Upper lobe of left lung (tissue), 4 donors: ENCODE measurements around the gene MRPL23.

Source experiments
- POLR2A ChIP-seq, 4 donors: fragments of 450-650 bp; IDR thresholded peaks; one replicate each; pipeline ENCODE4 v1.5.1; 2016 to 2017; ENCODE audit warnings: antibody characterized with exemption in 4 of 4, mild to moderate bottlenecking in 2 of 4
- POLR2AphosphoS5 ChIP-seq, 2 donors: sonication (generic); formaldehyde crosslinking; IDR thresholded peaks; one replicate each; pipeline ENCODE4 v1.5.1; 2017; ENCODE audit warnings: antibody characterized with exemption in 2 of 2
- TF ChIP-seq, protein P1 (sequence below), 6 experiments: fragments of 450-650 bp in 4 of 6; fragments of 200-600 bp in 2 of 6; sonication (generic) in 2 of 6; IDR thresholded peaks; one replicate each; pipeline ENCODE4 v1.5.1; 2016 to 2019; ENCODE audit warnings: antibody characterized with exemption in 6 of 6

DNA sequence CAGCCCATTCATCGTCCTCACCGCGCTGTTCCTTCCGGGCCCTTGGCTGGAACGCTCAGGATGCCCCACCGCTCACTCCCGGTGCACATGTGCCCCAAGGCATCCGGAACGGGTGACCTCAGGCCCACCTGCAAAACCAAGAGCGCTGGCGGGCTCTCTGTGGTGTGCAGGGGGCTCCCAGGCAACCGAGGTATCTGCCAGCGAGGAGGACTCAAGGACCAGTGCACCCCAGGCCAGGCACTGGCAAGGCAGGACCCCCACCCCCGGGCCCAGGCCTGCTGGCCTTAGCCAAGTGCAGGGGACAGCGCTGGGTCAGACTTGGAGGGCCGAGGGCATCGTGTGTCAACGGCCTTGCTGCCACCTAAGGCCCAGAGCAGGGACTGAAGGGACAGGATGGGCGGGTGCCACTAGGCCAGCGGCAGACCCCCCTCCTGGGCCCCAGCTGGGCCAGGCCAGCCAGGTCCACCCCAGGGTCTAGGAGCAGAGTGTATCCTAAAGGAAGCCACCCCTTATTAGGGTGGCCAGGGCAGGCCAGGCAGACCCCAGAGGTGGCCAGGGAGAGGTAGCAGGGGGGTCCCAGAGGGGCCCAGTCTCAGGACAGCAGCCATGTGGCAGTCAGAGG lies 19.2 kb upstream of the MRPL23 start:
- no peak for TF ChIP-seq POLR2AphosphoS5 (IDR thresholded peaks at IDR 0.05)
- TF ChIP-seq POLR2A (IDR thresholded peaks at IDR 0.05) = no peak
- TF ChIP-seq, protein P1, sequence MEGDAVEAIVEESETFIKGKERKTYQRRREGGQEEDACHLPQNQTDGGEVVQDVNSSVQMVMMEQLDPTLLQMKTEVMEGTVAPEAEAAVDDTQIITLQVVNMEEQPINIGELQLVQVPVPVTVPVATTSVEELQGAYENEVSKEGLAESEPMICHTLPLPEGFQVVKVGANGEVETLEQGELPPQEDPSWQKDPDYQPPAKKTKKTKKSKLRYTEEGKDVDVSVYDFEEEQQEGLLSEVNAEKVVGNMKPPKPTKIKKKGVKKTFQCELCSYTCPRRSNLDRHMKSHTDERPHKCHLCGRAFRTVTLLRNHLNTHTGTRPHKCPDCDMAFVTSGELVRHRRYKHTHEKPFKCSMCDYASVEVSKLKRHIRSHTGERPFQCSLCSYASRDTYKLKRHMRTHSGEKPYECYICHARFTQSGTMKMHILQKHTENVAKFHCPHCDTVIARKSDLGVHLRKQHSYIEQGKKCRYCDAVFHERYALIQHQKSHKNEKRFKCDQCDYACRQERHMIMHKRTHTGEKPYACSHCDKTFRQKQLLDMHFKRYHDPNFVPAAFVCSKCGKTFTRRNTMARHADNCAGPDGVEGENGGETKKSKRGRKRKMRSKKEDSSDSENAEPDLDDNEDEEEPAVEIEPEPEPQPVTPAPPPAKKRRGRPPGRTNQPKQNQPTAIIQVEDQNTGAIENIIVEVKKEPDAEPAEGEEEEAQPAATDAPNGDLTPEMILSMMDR (IDR thresholded peaks at IDR 0.05) = no peak
